ENCODE results near the gene AVEN. TPM values are rescaled to one million over a fixed set of nuclear protein-coding genes. Genes with fewer than 3 reads are reported as not detected.

Gene AVEN
- total RNA-seq = 35.8 and 51.7 TPM in 2 replicates

GRCh38 chr15:34038871-34039789 is at the start of gene AVEN:
Gene AVEN, minus strand, starts transcription at chr15:34039204. Its CDS starts 158 bp downstream, at chr15:34039046.

GRCh38 chr15:33968224-33968623 is 70.8 kb downstream of the AVEN start, which contains the start of gene CHRM5:
Gene CHRM5, plus strand, starts transcription at chr15:33968497. Its CDS starts 94,221 bp downstream, at chr15:34062718.

Other genes starting within 250 kb of the AVEN start
- gene CHRM5, start 70.7 kb downstream of the AVEN start, total RNA-seq = under 0.01 TPM in 1 of 2 replicates, not detected in the other
- gene EMC7, start 62.7 kb upstream of the AVEN start, total RNA-seq = 44.8 and 71.0 TPM in 2 replicates
- gene PGBD4, start 62.9 kb upstream of the AVEN start, total RNA-seq = 2.9 and 3.3 TPM in 2 replicates
- gene KATNBL1, start 170.9 kb upstream of the AVEN start, total RNA-seq = 56.1 and 56.4 TPM in 2 replicates
- gene EMC4, start 185.8 kb upstream of the AVEN start, total RNA-seq = 107 and 183 TPM in 2 replicates

All from smooth muscle cell of the umbilical artery (primary cell).